SJCRH30 (cell line): ENCODE measurements around the gene HOPX. TPM values are rescaled to one million over a fixed set of nuclear protein-coding genes. Genes with fewer than 3 reads are reported as not detected.
"Not testable (repeated sequence)": the region's sequence is repeated elsewhere in the genome, so short reads cannot be mapped to it uniquely, and the experiment has no call there.

Source experiments
- DNase-seq, 2 experiments: peaks; one replicate each; pipeline ENCODE4 v3.0.0-alpha.2; 2015 to 2020
- H3K27ac ChIP-seq: fragments of 250-450 bp; sonication (Bioruptor Pico); 2 replicates; pipeline ENCODE4 v1.5.1; 2020; ENCODE audit warnings: mild to moderate bottlenecking, moderate library complexity
- H3K27me3 ChIP-seq: fragments of 250-450 bp; sonication (Bioruptor Pico); 2 replicates; pipeline ENCODE4 v1.5.1; 2020; ENCODE audit warnings: mild to moderate bottlenecking, moderate library complexity
- H3K36me3 ChIP-seq: fragments of 250-450 bp; sonication (Bioruptor Pico); 2 replicates; pipeline ENCODE4 v1.5.1; 2020; ENCODE audit warnings: mild to moderate bottlenecking, moderate library complexity
- H3K4me1 ChIP-seq: fragments of 250-450 bp; sonication (Bioruptor Pico); 2 replicates; pipeline ENCODE4 v1.5.1; 2020; ENCODE audit warnings: mild to moderate bottlenecking, moderate library complexity
- H3K4me3 ChIP-seq: fragments of 250-450 bp; sonication (Bioruptor Pico); 2 replicates; pipeline ENCODE4 v1.5.1; 2020; ENCODE audit warnings: mild to moderate bottlenecking, moderate library complexity
- H3K9me3 ChIP-seq: fragments of 250-450 bp; sonication (Bioruptor Pico); replicated peaks from 2 replicates; pipeline ENCODE4 v1.5.1; 2020; ENCODE audit warnings: mild to moderate bottlenecking, moderate library complexity
- total RNA-seq: library from RNA; depleted of rRNA; stranded (reverse); fragments of >200 nt; shearing (Covaris generic); gene quantifications from 2 replicates; pipeline ENCODE4 v1.2.3, GENCODE V29; 2014; rRNA removed

The HOPX gene
- total RNA-seq, 1 experiment from 2014 or later, result not detected

DNA sequence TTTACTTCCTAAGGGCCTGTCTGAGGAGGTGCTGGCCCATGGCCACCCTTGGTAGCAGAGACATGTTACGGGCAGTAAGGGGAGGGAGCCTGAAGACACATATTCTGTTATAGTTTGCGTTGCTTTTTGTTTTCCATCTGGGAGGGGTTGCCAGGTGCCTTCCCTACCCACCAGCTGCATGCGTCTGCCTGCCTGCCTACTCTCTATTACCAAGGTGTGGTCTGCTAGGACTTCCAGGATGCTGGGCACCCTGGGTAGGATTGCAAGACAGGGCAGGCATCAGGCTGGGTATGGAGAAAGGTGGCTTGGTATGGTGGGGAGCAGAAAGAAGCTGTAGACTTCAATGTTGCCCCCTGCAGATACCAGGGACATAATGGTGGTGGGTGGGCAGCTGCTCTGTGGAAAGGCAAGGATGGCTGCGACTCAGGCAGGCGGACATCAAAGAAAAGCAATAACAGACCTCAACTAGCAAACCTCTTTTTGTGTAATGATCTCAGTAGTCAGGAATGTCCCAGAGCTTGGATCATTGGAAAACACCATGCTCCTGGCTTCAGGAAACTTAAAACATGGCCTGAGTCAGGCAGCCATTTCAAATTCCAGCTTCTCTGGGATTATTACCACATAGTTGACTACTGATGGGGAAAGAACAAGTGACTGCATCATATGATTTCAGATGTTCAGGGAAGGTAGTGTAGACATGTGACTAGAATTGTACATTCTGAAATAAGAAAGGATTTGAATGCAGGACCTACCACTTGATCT, 67.8 kb downstream of the HOPX start:
- no peaks in the 10 kb centered on the region for H3K27me3 ChIP-seq
- H3K4me1 ChIP-seq, result no peaks in the 10 kb centered on the region
- no peaks in the 10 kb centered on the region for H3K36me3 ChIP-seq
- H3K9me3 ChIP-seq, result 0 out of 2 replicates have a peak, but pooled peaks cover 3% of the 10 kb centered on the region
- no peak for DNase-seq
- no peak overlapping the region for H3K4me3 ChIP-seq
- H3K27ac ChIP-seq, result no peak overlapping the region

DNA sequence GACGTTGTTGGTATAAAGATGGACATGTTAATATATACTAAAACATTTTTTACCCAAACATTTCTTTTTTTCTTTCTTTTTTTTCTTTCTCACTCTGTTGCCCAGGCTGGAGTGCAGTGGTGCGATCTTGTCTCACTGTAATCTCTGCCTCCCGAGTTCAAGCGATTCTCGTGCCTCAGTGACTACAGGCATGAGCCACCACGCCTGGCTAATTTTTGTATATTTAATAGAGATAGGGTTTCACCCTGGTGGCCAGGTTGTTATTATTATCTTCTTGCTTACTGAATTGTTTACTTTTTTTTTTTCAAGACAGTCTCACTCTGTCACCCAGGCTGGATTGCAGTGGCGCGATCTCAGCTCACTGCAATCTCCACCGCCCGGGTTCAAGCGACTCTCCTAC, 68.8 kb downstream of the HOPX start:
- H3K27ac ChIP-seq, result no peak overlapping the region
- no peaks in the 10 kb centered on the region for H3K4me1 ChIP-seq
- no peaks in the 10 kb centered on the region for H3K27me3 ChIP-seq
- no peak overlapping the region for H3K4me3 ChIP-seq
- 0 out of 2 replicates have a peak, but pooled peaks cover 3% of the 10 kb centered on the region for H3K9me3 ChIP-seq
- no peak for DNase-seq
- H3K36me3 ChIP-seq, result no peaks in the 10 kb centered on the region

DNA sequence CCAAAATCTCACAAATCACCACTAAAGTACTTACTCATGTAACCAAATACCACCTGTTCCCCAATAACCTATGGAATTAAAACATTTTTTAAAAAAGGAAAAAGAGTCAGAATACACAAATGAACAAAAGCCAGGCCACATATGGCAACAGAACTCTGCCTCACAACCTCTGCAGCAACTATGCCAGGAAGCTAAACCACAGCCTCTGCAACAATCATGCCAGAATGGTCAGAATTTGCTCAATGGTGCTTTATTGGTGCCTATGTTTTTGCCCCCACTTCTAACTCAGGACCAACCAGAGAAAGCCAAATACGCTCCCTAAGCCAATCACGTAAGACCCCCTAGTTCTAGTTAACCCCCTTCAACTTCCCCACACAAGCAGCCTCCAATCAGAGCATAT, 69.6 kb downstream of the HOPX start:
- Histone ChIP-seq H3K9me3 (0 out of 2 replicates have a peak, but pooled peaks cover 3% of the 10 kb centered on the region), H3K27ac (no peak overlapping the region), H3K4me1 (no peaks in the 10 kb centered on the region), H3K36me3 (no peaks in the 10 kb centered on the region), H3K27me3 (no peaks in the 10 kb centered on the region), H3K4me3 (no peak overlapping the region)
- no peak for DNase-seq

DNA sequence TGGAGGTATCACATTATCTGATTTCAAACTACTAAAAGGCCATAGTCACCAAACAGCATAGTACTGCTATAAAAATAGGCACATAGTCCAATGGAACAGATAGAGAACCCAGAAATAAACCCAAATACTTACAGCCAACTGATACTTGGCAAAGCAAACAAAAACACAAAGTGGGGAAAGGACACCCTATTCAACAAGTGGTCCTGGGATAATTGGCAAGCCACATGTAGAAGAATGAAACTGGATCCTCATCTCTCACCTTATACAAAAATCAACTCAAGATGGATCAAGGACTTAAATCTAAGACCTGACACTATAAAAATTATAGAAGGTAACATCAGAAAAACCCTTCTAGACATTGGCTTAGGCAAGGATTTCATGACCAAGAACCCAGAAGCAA, 70.9 kb downstream of the HOPX start:
- not testable (repeated sequence) for H3K4me3 ChIP-seq, H3K27me3 ChIP-seq, H3K36me3 ChIP-seq, H3K27ac ChIP-seq, DNase-seq, H3K9me3 ChIP-seq, H3K4me1 ChIP-seq

DNA sequence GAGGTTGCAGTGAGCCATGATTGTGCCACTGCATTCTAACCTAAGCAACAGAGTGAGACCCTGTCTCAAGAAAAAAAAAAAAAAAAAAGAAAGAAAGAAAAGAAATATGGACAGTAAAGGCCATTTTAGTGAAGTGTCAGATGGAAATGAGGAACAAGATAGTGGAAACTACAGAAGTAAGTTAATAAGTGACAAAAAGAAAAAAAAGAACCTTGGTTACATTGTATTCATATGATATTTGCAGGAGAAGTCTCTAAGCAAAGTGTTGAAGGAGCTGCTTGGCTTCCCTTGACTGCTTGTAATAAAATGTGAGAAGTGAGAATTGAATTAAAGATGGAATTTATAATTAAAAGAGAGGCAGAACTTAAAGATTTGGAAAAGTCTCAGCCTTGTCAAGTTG, 73.2 kb downstream of the HOPX start:
- no peak overlapping the region for H3K4me3 ChIP-seq
- no peaks in the 10 kb centered on the region for H3K27me3 ChIP-seq
- 0 out of 2 replicates have a peak, but pooled peaks cover 3% of the 10 kb centered on the region for H3K9me3 ChIP-seq
- no peaks in the 10 kb centered on the region for H3K4me1 ChIP-seq
- no peaks in the 10 kb centered on the region for H3K36me3 ChIP-seq
- DNase-seq, result no peak
- no peak overlapping the region for H3K27ac ChIP-seq

DNA sequence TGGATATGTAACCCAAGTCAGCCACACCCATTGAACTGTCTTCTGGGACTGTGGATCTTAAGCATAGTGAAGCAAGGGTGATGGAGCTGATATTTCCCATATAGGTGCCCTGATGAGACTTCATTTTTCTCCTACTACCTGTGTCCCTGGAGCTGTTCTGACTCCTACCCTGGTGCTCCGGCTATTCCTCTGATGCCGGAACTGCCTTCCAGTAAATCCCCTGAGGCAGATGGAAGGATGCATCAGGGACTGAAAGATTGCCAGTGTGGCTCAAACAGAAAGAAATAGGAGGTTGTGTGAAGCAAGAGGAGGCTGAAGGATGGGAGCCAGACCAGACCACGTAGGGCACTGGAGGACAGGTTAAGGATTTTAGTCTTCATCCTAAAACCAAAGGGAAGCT, 74.7 kb downstream of the HOPX start:
- H3K4me1 ChIP-seq, result no peaks in the 10 kb centered on the region
- no peak overlapping the region for H3K27ac ChIP-seq
- no peaks in the 10 kb centered on the region for H3K36me3 ChIP-seq

DNA sequence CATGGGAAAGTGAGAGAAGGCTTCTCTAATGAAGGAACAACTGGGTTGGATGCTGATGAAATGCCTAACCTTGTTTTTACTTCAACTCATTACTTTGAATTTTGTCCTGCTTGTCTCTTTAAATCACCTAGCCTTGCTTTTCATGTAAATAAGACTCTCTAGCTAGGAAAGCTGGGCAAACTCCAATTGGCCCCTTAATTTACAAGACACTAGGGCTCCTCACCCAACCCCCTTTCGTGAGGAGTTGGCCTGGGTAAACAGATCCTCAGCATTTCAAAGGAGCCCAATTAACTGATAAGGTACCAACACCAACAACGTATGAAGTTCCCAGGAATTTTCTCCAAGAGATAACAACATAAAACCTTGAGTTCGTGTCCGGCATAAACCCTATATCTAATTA, 75.6 kb downstream of the HOPX start:
- DNase-seq, H3K36me3 ChIP-seq, H3K4me3 ChIP-seq, H3K9me3 ChIP-seq, H3K27me3 ChIP-seq, H3K4me1 ChIP-seq, H3K27ac ChIP-seq: not testable (repeated sequence)

More for the DNA sequence above, 74.7 kb downstream of the HOPX start:
- Histone ChIP-seq H3K27me3 (no peaks in the 10 kb centered on the region), H3K4me3 (no peak overlapping the region), H3K9me3 (0 out of 2 replicates have a peak, but pooled peaks cover 3% of the 10 kb centered on the region)
- DNase-seq, result no peak

DNA sequence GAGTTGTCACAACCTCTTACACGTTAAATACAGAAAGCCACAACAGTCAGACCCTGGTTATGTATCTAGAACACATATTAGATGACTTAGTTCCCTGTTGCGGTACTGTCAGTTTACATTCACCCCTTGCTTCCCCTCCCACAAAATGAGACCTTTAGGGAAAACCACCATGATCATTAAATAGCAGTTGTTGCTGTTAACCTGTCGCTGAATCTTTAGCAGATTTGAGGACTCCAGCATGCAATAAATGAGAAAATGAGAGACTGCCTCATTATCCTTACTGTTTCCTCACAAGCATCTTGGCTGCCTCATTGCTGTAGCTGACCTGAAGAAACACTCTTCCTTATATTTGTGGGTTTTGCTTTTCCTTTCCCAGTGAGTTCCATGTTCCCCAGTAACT, 77.8 kb downstream of the HOPX start:
- no peaks in the 10 kb centered on the region for H3K27me3 ChIP-seq
- no peak for DNase-seq
- H3K4me3 ChIP-seq, result no peak overlapping the region
- no peaks in the 10 kb centered on the region for H3K36me3 ChIP-seq
- no peaks in the 10 kb centered on the region for H3K9me3 ChIP-seq
- H3K27ac ChIP-seq, result no peak overlapping the region
- 0 out of 2 replicates have a peak, but pooled peaks cover 3% of the 10 kb centered on the region for H3K4me1 ChIP-seq

Other genes starting within 250 kb of the HOPX start
- 93.5 and 97.1 TPM in 2 replicates for gene PPAT, start 245.7 kb downstream of the HOPX start, total RNA-seq
- gene PAICS, start 245.0 kb downstream of the HOPX start, total RNA-seq, result 326 and 334 TPM in 2 replicates
- 115 and 133 TPM in 2 replicates for gene SRP72, start 213.7 kb downstream of the HOPX start, total RNA-seq
- gene ARL9, start 175.5 kb downstream of the HOPX start, total RNA-seq, result 0.08 and 0.13 TPM in 2 replicates
- not detected in 2 replicates for gene SPINK2, start 140.4 kb upstream of the HOPX start, total RNA-seq
- 49.7 and 55.4 TPM in 2 replicates for gene REST, start 226.6 kb upstream of the HOPX start, total RNA-seq